Caco-2 (cell line): ENCODE measurements around the gene ABHD12. TPM values are rescaled to one million over a fixed set of nuclear protein-coding genes. Genes with fewer than 3 reads are reported as not detected.
A peak's percentile ranks its signal among the peaks of the same experiment; 100 is the strongest.

Experiments used
- BruUV-seq: library from RNA; stranded (reverse); fragments of 400-500 nt; replicated peaks from 2 replicates; lab custom pipeline; 2021; lab: Mats Ljungman, UMichigan
- CTCF ChIA-PET: fragments of 300-600 bp; sonication (Branson Sonifier 250); formaldehyde crosslinking; loops from one replicate; lab custom pipeline; 2022; ENCODE audit warnings: antibody characterized with exemption; lab: Charles Lee
- POLR2A ChIA-PET: fragments of 300-600 bp; sonication (Branson Sonifier 250); formaldehyde crosslinking; loops from one replicate; lab custom pipeline; 2022; ENCODE audit warnings: antibody characterized with exemption; lab: Charles Lee
- DNase-seq, 2 experiments: peaks; one replicate each; pipeline versions ENCODE4 v3.0.0 to v3.0.0-alpha.2; 2020 to 2022
- H3K27me3 ChIP-seq: replicated peaks from 2 replicates; pipeline ENCODE4 v1.6.0; 2011; ENCODE audit warnings: low read length; ENCODE audit not compliant: control insufficient read depth, insufficient read depth
- H3K36me3 ChIP-seq: 2 replicates; pipeline ENCODE4 v1.5.1; 2011; ENCODE audit warnings: low read length; ENCODE audit not compliant: control insufficient read depth, insufficient read depth
- H3K4me1 ChIP-seq: fragments of 250-450 bp; sonication (Bioruptor Pico); 2 replicates; pipeline ENCODE4 v1.5.1; 2020; ENCODE audit warnings: mild to moderate bottlenecking
- H3K4me3 ChIP-seq: 2 replicates; pipeline ENCODE4 v1.5.1; 2011; ENCODE audit warnings: low read depth, mild to moderate bottlenecking, control low read depth, low read length
- H3K9me3 ChIP-seq: fragments of 250-450 bp; sonication (Bioruptor Pico); 2 replicates; pipeline ENCODE4 v1.5.1; 2020; ENCODE audit warnings: mild to moderate bottlenecking, moderate library complexity
- H3K27ac Mint-ChIP-seq: one replicate; pipeline ENCODE4 v1.8.0; 2022; ENCODE audit warnings: mixed read lengths; ENCODE audit not compliant: unreplicated experiment
- H3K27me3 Mint-ChIP-seq: one replicate; pipeline ENCODE4 v1.8.0; 2022; ENCODE audit warnings: mixed read lengths; ENCODE audit not compliant: insufficient read depth, unreplicated experiment
- H3K36me3 Mint-ChIP-seq: one replicate; pipeline ENCODE4 v1.8.0; 2022; ENCODE audit warnings: mild to moderate bottlenecking, mixed read lengths; ENCODE audit not compliant: insufficient read depth, unreplicated experiment
- H3K4me1 Mint-ChIP-seq: one replicate; pipeline ENCODE4 v1.8.0; 2022; ENCODE audit warnings: low read depth, mixed read lengths; ENCODE audit not compliant: unreplicated experiment
- H3K4me3 Mint-ChIP-seq: one replicate; pipeline ENCODE4 v1.8.0; 2022; ENCODE audit warnings: mild to moderate bottlenecking, moderate library complexity, mixed read lengths; ENCODE audit not compliant: unreplicated experiment
- H3K9me3 Mint-ChIP-seq: one replicate; pipeline ENCODE4 v1.8.0; 2022; ENCODE audit warnings: mixed read lengths; ENCODE audit not compliant: unreplicated experiment
- CTCF ChIP-seq, 2 experiments: fragments of 200-600 bp in 1 of 2; IDR thresholded peaks; 1 replicate in 1 of 2; 2 replicates in 1 of 2; pipeline versions ENCODE4 v1.5.1 to v1.8.0; 2011 to 2022; ENCODE audit warnings: antibody characterized with exemption in 1 of 2, control low read depth in 1 of 2, inconsistent platforms in 1 of 2, low read depth in 1 of 2, low read length in 1 of 2, mild to moderate bottlenecking in 1 of 2, moderate library complexity in 1 of 2; ENCODE audit not compliant: insufficient read depth in 1 of 2, severe bottlenecking in 1 of 2, unreplicated experiment in 1 of 2
- intact Hi-C: fragments of 100-400 bp; cut with micrococcal nuclease; formaldehyde crosslinking; loops from one replicate; pipeline ENCODE4 v1.10.0; 2022; ENCODE audit not compliant: unreplicated experiment
- total RNA-seq: library from RNA; stranded (reverse); gene quantifications from 2 replicates; pipeline ENCODE4 v1.2.3, GENCODE V29; 2022

ABHD12 gene
- total RNA-seq, 1 experiment from 2014 or later: 104 TPM

- H3K27me3 Mint-ChIP-seq: no peaks in the 10 kb centered on the region
- BruUV-seq: no TSS peak
- CTCF ChIA-PET: no interaction called here
Observed at GRCh38 chr20:25291432-25292133, 99.1 kb downstream of the ABHD12 start.

GRCh38 chr20:25290646-25291431, 99.8 kb downstream of the ABHD12 start:
- no peaks in the 10 kb centered on the region for H3K4me1 Mint-ChIP-seq

More at GRCh38 chr20:25291432-25292133, 99.1 kb downstream of the ABHD12 start:
- POLR2A ChIA-PET: no interaction called here
- no peak overlapping the region for H3K4me3 ChIP-seq
- peaks cover 4% of the 10 kb centered on the region; the same call in 1 of the 2 replicates for H3K36me3 ChIP-seq
- no peaks in the 10 kb centered on the region for H3K9me3 Mint-ChIP-seq
- intact Hi-C loops: loop anchor here (5.0 to 10.0 kb wide), 2 partner anchors 111 to 283 kb away; no protein-coding TSS in a partner anchor
- TF ChIP-seq CTCF (IDR thresholded peaks at IDR 0.05; ENCODE audit: insufficient read depth in 1 of 2, low read depth in 1 of 2, low read length in 1 of 2, severe bottlenecking in 1 of 2, unreplicated experiment in 1 of 2): no peak
- H3K9me3 ChIP-seq: no peaks in the 10 kb centered on the region
- no peak overlapping the region for H3K4me3 Mint-ChIP-seq
- DNase-seq: no peak
- H3K4me1 ChIP-seq: no peaks in the 10 kb centered on the region
- no peaks in the 10 kb centered on the region for H3K4me1 Mint-ChIP-seq
- peaks cover 72% of the 10 kb centered on the region for H3K36me3 Mint-ChIP-seq
- H3K27me3 ChIP-seq: no peaks in the 10 kb centered on the region
- H3K27ac Mint-ChIP-seq: peak overlapping the region; percentile 50

More at GRCh38 chr20:25290646-25291431, 99.8 kb downstream of the ABHD12 start:
- H3K36me3 ChIP-seq: peaks cover 1% of the 10 kb centered on the region; the same call in 1 of the 2 replicates
- Mint-ChIP-seq H3K9me3 (no peaks in the 10 kb centered on the region), H3K27ac (peak overlapping the region; percentile 50), H3K27me3 (no peaks in the 10 kb centered on the region), H3K4me3 (no peak overlapping the region), H3K36me3 (peaks cover 64% of the 10 kb centered on the region)
- no peak for DNase-seq
- no peaks in the 10 kb centered on the region for H3K27me3 ChIP-seq
- H3K4me3 ChIP-seq: no peak overlapping the region
- no TSS peak for BruUV-seq
- no peaks in the 10 kb centered on the region for H3K9me3 ChIP-seq
- H3K4me1 ChIP-seq: no peaks in the 10 kb centered on the region
- intact Hi-C loops: loop anchor here (5.0 to 10.0 kb wide), 2 partner anchors 111 to 284 kb away; no protein-coding TSS in a partner anchor
- ChIA-PET POLR2A (no interaction called here), CTCF (no interaction called here)
- no peak for TF ChIP-seq CTCF (IDR thresholded peaks at IDR 0.05; ENCODE audit: insufficient read depth in 1 of 2, low read depth in 1 of 2, low read length in 1 of 2, severe bottlenecking in 1 of 2, unreplicated experiment in 1 of 2)
